Inferior parietal cortex (tissue), 1 donor: ENCODE results near the gene IP6K3.

Experiments used
- DNase-seq: peaks from one replicate; pipeline ENCODE4 v3.0.0-alpha.2; 2016; ENCODE audit errors: extremely low spot score

The IP6K3 gene

GRCh38 chr6:33746651-33747100, at the start of gene IP6K3:
IP6K3 (minus strand) TSS chr6:33746905; CDS start chr6:33735476, 11,429 bp downstream.
- peak; percentile 71 for DNase-seq

GRCh38 chr6:33794910-33795623, 48.4 kb upstream of the IP6K3 start:
- DNase-seq, result no peak

GRCh38 chr6:33792981-33793380, 46.3 kb upstream of the IP6K3 start:
- DNase-seq, result no peak

- no peak for DNase-seq
Measured at GRCh38 chr6:33791620-33792019, 44.9 kb upstream of the IP6K3 start.

- no peak for DNase-seq
Measured at GRCh38 chr6:33790910-33791309, 44.2 kb upstream of the IP6K3 start.

GRCh38 chr6:33790379-33790778, 43.7 kb upstream of the IP6K3 start:
- no peak for DNase-seq

GRCh38 chr6:33789550-33789895, 42.8 kb upstream of the IP6K3 start:
- no peak for DNase-seq

GRCh38 chr6:33788694-33789549, 42.2 kb upstream of the IP6K3 start, which contains the start of gene LEMD2:
LEMD2 (minus strand) TSS chr6:33789130; CDS start chr6:33789116, 14 bp downstream.
- peak; percentile 91 for DNase-seq

GRCh38 chr6:33787954-33788693, 41.4 kb upstream of the IP6K3 start:
- peak; percentile 43 for DNase-seq

- DNase-seq, result no peak
Measured at GRCh38 chr6:33787346-33787953, 40.7 kb upstream of the IP6K3 start.

- DNase-seq, result no peak
Measured at GRCh38 chr6:33786736-33787135, 40.0 kb upstream of the IP6K3 start.

GRCh38 chr6:33785778-33786177, 39.1 kb upstream of the IP6K3 start:
- no peak for DNase-seq

- DNase-seq, result peak; percentile 42
Measured at GRCh38 chr6:33784787-33785186, 38.1 kb upstream of the IP6K3 start.

GRCh38 chr6:33783781-33784520, 37.2 kb upstream of the IP6K3 start:
- DNase-seq, result no peak

- no peak for DNase-seq
Measured at GRCh38 chr6:33782561-33782960, 35.9 kb upstream of the IP6K3 start.

GRCh38 chr6:33781131-33781975, 34.6 kb upstream of the IP6K3 start:
- no peak for DNase-seq

GRCh38 chr6:33779895-33780294, 33.2 kb upstream of the IP6K3 start:
- no peak for DNase-seq

GRCh38 chr6:33779290-33779689, 32.6 kb upstream of the IP6K3 start:
- no peak for DNase-seq

- DNase-seq, result no peak
Measured at GRCh38 chr6:33778444-33779121, 31.9 kb upstream of the IP6K3 start.
